Measurements from ENCODE around the gene JAM3.
"Not testable (repeated sequence)": the region's sequence is repeated elsewhere in the genome, so short reads cannot be mapped to it uniquely, and the experiment has no call there.

JAM3 gene

GRCh38 chr11:134101282-134101681 is 32.4 kb downstream of the JAM3 start:
- H3K4me2 ChIP-seq (ENCODE audit: insufficient read depth, low read length): no peak overlapping the region
- ATAC-seq (ENCODE audit: insufficient read depth, low read depth): no peak
- H2AFZ ChIP-seq (ENCODE audit: low read depth, low read length): no peak overlapping the region
- TF ChIP-seq EZH2 (IDR thresholded peaks at IDR 0.05; ENCODE audit: borderline replicate concordance, low read depth, low read length, severe bottlenecking) (no peak), CTCF (IDR thresholded peaks at IDR 0.05; ENCODE audit: borderline replicate concordance, extremely low read depth, low read length, poor library complexity, severe bottlenecking) (no peak)
- no peak overlapping the region for H3K9ac ChIP-seq (ENCODE audit: low read depth, low read length)
- no peaks in the 10 kb centered on the region for H3K79me2 ChIP-seq (ENCODE audit: insufficient read depth, low read length)
- no peaks in the 10 kb centered on the region for H3K27me3 ChIP-seq (ENCODE audit: insufficient read depth, low read length, poor library complexity)
- no peaks in the 10 kb centered on the region for H3K36me3 ChIP-seq (ENCODE audit: insufficient read depth, low read length)
- no peak overlapping the region for H3K4me3 ChIP-seq (ENCODE audit: low read depth in 1 of 2, low read length in 2 of 2)
- H3K9me3 ChIP-seq (ENCODE audit: insufficient read depth, low read length, severe bottlenecking): no peaks in the 10 kb centered on the region
- H3K4me1 ChIP-seq (ENCODE audit: insufficient read depth, low read length): no peaks in the 10 kb centered on the region
- DNase-seq: no peak
- no peaks in the 10 kb centered on the region; the same call in 1 of the 2 replicates for H4K20me1 ChIP-seq (ENCODE audit: insufficient read depth, low read length)
- no peak overlapping the region for H3K27ac ChIP-seq (ENCODE audit: low read length)

GRCh38 chr11:134110252-134110815 is 41.5 kb downstream of the JAM3 start:
- no peak for DNase-seq

GRCh38 chr11:134113787-134114186 is 44.9 kb downstream of the JAM3 start:
- not testable (repeated sequence) for H2AFZ ChIP-seq (ENCODE audit: low read depth, low read length); H3K4me3 ChIP-seq (ENCODE audit: low read depth in 1 of 2, low read length in 2 of 2); H3K9ac ChIP-seq (ENCODE audit: low read depth, low read length); DNase-seq; H3K79me2 ChIP-seq (ENCODE audit: insufficient read depth, low read length); H3K27ac ChIP-seq (ENCODE audit: low read length); H3K4me2 ChIP-seq (ENCODE audit: insufficient read depth, low read length); H3K9me3 ChIP-seq (ENCODE audit: insufficient read depth, low read length, severe bottlenecking); H3K4me1 ChIP-seq (ENCODE audit: insufficient read depth, low read length); H3K27me3 ChIP-seq (ENCODE audit: insufficient read depth, low read length, poor library complexity); H3K36me3 ChIP-seq (ENCODE audit: insufficient read depth, low read length); H4K20me1 ChIP-seq (ENCODE audit: insufficient read depth, low read length); ATAC-seq (ENCODE audit: insufficient read depth, low read depth)

More at GRCh38 chr11:134110252-134110815, 41.5 kb downstream of the JAM3 start:
- Histone ChIP-seq H3K4me3 (ENCODE audit: low read depth in 1 of 2, low read length in 2 of 2) (no peak overlapping the region), H3K36me3 (ENCODE audit: insufficient read depth, low read length) (no peaks in the 10 kb centered on the region), H3K9ac (ENCODE audit: low read depth, low read length) (no peak overlapping the region), H3K27ac (ENCODE audit: low read length) (no peak overlapping the region), H3K79me2 (ENCODE audit: insufficient read depth, low read length) (no peaks in the 10 kb centered on the region), H3K27me3 (ENCODE audit: insufficient read depth, low read length, poor library complexity) (no peaks in the 10 kb centered on the region), H3K4me2 (ENCODE audit: insufficient read depth, low read length) (no peak overlapping the region), H3K9me3 (ENCODE audit: insufficient read depth, low read length, severe bottlenecking) (no peaks in the 10 kb centered on the region), H3K4me1 (ENCODE audit: insufficient read depth, low read length) (no peaks in the 10 kb centered on the region), H4K20me1 (ENCODE audit: insufficient read depth, low read length) (no peaks in the 10 kb centered on the region), H2AFZ (ENCODE audit: low read depth, low read length) (no peak overlapping the region)
- TF ChIP-seq CTCF (IDR thresholded peaks at IDR 0.05; ENCODE audit: borderline replicate concordance, extremely low read depth, low read length, poor library complexity, severe bottlenecking) (no peak), EZH2 (IDR thresholded peaks at IDR 0.05; ENCODE audit: borderline replicate concordance, low read depth, low read length, severe bottlenecking) (no peak)
- no peak for ATAC-seq (ENCODE audit: insufficient read depth, low read depth)

- no peaks in the 10 kb centered on the region for H3K4me1 ChIP-seq (ENCODE audit: insufficient read depth, low read length)
- no peak overlapping the region for H2AFZ ChIP-seq (ENCODE audit: low read depth, low read length)
- peaks cover 5% of the 10 kb centered on the region; the same call in 1 of the 2 replicates for H4K20me1 ChIP-seq (ENCODE audit: insufficient read depth, low read length)
- H3K4me3 ChIP-seq (ENCODE audit: low read depth in 1 of 2, low read length in 2 of 2): no peak overlapping the region
- H3K9me3 ChIP-seq (ENCODE audit: insufficient read depth, low read length, severe bottlenecking): no peaks in the 10 kb centered on the region
- DNase-seq: no peak
- H3K9ac ChIP-seq (ENCODE audit: low read depth, low read length): no peak overlapping the region
- H3K27me3 ChIP-seq (ENCODE audit: insufficient read depth, low read length, poor library complexity): no peaks in the 10 kb centered on the region
- no peak overlapping the region for H3K4me2 ChIP-seq (ENCODE audit: insufficient read depth, low read length)
- TF ChIP-seq CTCF (IDR thresholded peaks at IDR 0.05; ENCODE audit: borderline replicate concordance, extremely low read depth, low read length, poor library complexity, severe bottlenecking) (no peak), EZH2 (IDR thresholded peaks at IDR 0.05; ENCODE audit: borderline replicate concordance, low read depth, low read length, severe bottlenecking) (no peak)
- no peaks in the 10 kb centered on the region for H3K36me3 ChIP-seq (ENCODE audit: insufficient read depth, low read length)
- no peaks in the 10 kb centered on the region for H3K79me2 ChIP-seq (ENCODE audit: insufficient read depth, low read length)
- no peak for ATAC-seq (ENCODE audit: insufficient read depth, low read depth)
- H3K27ac ChIP-seq (ENCODE audit: low read length): no peak overlapping the region
Observed at GRCh38 chr11:134116210-134116609, 47.3 kb downstream of the JAM3 start.
